Adrenal gland (tissue), 5 donors: ENCODE data around the gene MAST4.

Experiments used
- CTCF ChIP-seq, 6 experiments: fragments of 450-650 bp in 4 of 6; fragments of 200-600 bp in 2 of 6; sonication (generic) in 1 of 6; IDR thresholded peaks; 1 replicate in 5 of 6; 2 replicates in 1 of 6; pipeline versions ENCODE4 v1.5.1 to v1.8.0; 2016 to 2021; ENCODE audit warnings: antibody characterized with exemption in 6 of 6, mild to moderate bottlenecking in 2 of 6, moderate library complexity in 1 of 6
- POLR2A ChIP-seq, 2 donors: fragments of 450-650 bp; IDR thresholded peaks; one replicate each; pipeline ENCODE4 v1.6.1; 2017; ENCODE audit warnings: antibody characterized with exemption in 2 of 2, mild to moderate bottlenecking in 2 of 2, moderate library complexity in 1 of 2
- donor health status: DM: no; HTN: no; CAD: no.

DNA sequence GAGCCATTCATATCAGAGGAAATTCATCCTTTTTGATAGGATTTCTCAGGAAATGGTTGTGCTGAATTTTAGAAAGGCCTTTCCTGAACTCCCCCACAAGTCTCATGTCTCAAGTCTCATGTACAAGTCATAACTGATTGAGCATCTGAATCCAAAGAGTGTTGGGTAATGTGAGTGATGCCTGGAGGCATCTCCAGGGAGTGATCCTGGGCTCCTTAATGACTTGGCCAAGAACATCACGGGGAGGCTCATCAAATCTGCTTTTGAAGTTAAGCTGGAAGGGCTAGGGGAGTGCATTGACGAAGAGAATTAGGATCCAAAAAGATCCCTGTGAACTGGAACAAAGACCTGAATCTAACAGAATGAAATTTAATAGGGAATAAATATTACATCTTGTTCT lies 79.2 kb downstream of the MAST4 start:
- TF ChIP-seq POLR2A (IDR thresholded peaks at IDR 0.05) (no peak), CTCF (IDR thresholded peaks at IDR 0.05) (no peak)
